Kidney epithelial cell (primary cell): Measurements from ENCODE around the gene PRPH. TPM values are rescaled to one million over a fixed set of nuclear protein-coding genes. Genes with fewer than 3 reads are reported as not detected.

Experiments
- DNase-seq: peaks from one replicate; pipeline ENCODE4 v3.0.0-alpha.2; 2010; ENCODE audit warnings: low read depth
- H3K27me3 ChIP-seq: 2 replicates; pipeline ENCODE4 v1.6.0; 2011; ENCODE audit warnings: low read length; ENCODE audit not compliant: control insufficient read depth, insufficient read depth
- H3K36me3 ChIP-seq: 2 replicates; pipeline ENCODE4 v1.5.1; 2011; ENCODE audit warnings: low read length; ENCODE audit not compliant: control insufficient read depth, insufficient read depth
- H3K4me3 ChIP-seq: 2 replicates; pipeline ENCODE4 v1.5.1; 2011; ENCODE audit warnings: low read depth, mild to moderate bottlenecking, control low read depth, low read length
- CTCF ChIP-seq: IDR thresholded peaks from 2 replicates; pipeline ENCODE4 v1.5.1; 2011; ENCODE audit warnings: mild to moderate bottlenecking, moderate library complexity, low read length, control low read depth, inconsistent platforms; ENCODE audit not compliant: insufficient read depth, poor library complexity, severe bottlenecking
- total RNA-seq: library from RNA; depleted of rRNA; stranded (reverse); fragments of >200 nt; gene quantifications from 2 replicates; pipeline ENCODE4 v1.2.3, GENCODE V29; 2015

The PRPH gene
- total RNA-seq, 1 donor from 2014 or later, result 0.21 TPM

- H3K36me3 ChIP-seq, result no peaks in the 10 kb centered on the region
- DNase-seq, result no peak
- no peak overlapping the region for H3K4me3 ChIP-seq
- TF ChIP-seq CTCF, result no peak
- no peaks in the 10 kb centered on the region for H3K27me3 ChIP-seq
Observed at GRCh38 chr12:49259452-49259851, 35.5 kb upstream of the PRPH start.

GRCh38 chr12:49260166-49260565 lies 34.8 kb upstream of the PRPH start:
- no peaks in the 10 kb centered on the region for H3K36me3 ChIP-seq
- TF ChIP-seq CTCF, result no peak
- peak; percentile 56 for DNase-seq
- no peak overlapping the region for H3K4me3 ChIP-seq
- no peaks in the 10 kb centered on the region for H3K27me3 ChIP-seq

DNA sequence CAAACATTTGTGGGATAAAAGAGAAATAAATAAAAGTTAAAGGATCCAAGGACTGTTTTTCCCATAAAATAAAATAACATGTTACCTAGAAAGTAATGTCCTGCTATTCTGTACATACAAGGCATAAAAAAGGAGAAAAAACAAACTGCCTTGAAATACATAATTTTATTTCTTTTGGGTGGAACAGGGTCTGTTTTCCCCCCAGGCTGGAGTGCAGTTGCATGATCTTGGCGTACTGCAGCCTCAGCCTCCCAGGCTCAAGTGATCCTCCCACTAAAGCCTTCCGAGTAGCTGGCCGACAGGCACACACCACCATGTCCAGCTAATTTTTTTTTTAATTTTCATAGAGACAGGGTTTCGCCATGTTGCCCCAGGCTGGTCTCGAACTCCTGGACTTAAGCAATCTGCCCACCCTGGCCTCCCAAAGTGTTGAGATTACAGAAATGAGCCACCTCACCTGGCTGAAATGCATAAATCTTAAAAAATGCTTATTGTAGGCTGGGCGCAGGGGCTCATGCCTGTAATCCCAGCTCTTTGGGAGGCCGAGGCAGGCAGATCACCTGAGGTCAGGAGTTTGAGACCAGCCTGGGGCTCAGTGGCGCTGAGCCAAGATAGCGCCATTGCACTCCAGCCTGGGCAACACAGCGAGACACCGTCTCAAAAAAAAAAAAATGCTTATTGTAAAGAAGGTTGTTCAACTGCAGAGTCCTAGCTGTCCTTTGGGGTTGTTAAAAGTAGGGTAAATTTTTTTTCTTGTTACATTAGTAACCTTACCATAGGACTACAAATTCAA lies 34.2 kb upstream of the PRPH start:
- no peak for TF ChIP-seq CTCF
- no peak for DNase-seq
- H3K4me3 ChIP-seq, result no peak overlapping the region
- H3K27me3 ChIP-seq, result no peaks in the 10 kb centered on the region
- no peaks in the 10 kb centered on the region for H3K36me3 ChIP-seq

GRCh38 chr12:49261721-49262120 lies 33.2 kb upstream of the PRPH start:
- DNase-seq, result no peak
- Histone ChIP-seq H3K27me3 (no peaks in the 10 kb centered on the region), H3K4me3 (no peak overlapping the region), H3K36me3 (no peaks in the 10 kb centered on the region)
- no peak for TF ChIP-seq CTCF

- no peak for TF ChIP-seq CTCF
- no peak for DNase-seq
- Histone ChIP-seq H3K36me3 (no peaks in the 10 kb centered on the region), H3K4me3 (no peak overlapping the region), H3K27me3 (no peaks in the 10 kb centered on the region)
Observed at GRCh38 chr12:49263400-49263763, 31.6 kb upstream of the PRPH start.

GRCh38 chr12:49264466-49264872 lies 30.5 kb upstream of the PRPH start:
- TF ChIP-seq CTCF, result no peak
- H3K36me3 ChIP-seq, result no peaks in the 10 kb centered on the region
- H3K27me3 ChIP-seq, result no peaks in the 10 kb centered on the region
- no peak for DNase-seq
- peak overlapping the region; percentile 99 for H3K4me3 ChIP-seq
